ENCODE results near the gene TPTE.
"Not testable (repeated sequence)": the region's sequence is repeated elsewhere in the genome, so short reads cannot be mapped to it uniquely, and the experiment has no call there.

DNA sequence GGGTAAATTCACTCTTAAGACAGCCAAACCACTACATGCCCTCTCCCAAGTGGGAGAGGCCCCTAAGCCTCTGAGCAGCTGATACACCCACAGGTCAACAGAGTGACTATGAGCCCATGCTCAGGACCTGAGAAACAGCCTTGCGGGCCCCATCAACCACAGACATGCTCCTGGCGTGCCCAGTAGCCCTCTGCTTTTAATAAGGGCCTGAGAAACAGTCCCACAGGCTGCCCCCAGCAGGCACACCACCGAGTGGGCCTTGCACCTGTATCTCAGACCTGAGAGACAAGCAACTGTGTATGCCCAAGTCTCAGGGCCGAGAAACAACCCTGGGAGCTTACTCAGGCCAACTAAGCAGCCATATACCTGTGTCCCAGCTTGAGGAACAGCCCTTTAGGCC is 26.5 kb downstream of the TPTE start:
- TF ChIP-seq, protein P1, sequence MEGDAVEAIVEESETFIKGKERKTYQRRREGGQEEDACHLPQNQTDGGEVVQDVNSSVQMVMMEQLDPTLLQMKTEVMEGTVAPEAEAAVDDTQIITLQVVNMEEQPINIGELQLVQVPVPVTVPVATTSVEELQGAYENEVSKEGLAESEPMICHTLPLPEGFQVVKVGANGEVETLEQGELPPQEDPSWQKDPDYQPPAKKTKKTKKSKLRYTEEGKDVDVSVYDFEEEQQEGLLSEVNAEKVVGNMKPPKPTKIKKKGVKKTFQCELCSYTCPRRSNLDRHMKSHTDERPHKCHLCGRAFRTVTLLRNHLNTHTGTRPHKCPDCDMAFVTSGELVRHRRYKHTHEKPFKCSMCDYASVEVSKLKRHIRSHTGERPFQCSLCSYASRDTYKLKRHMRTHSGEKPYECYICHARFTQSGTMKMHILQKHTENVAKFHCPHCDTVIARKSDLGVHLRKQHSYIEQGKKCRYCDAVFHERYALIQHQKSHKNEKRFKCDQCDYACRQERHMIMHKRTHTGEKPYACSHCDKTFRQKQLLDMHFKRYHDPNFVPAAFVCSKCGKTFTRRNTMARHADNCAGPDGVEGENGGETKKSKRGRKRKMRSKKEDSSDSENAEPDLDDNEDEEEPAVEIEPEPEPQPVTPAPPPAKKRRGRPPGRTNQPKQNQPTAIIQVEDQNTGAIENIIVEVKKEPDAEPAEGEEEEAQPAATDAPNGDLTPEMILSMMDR (IDR thresholded peaks at IDR 0.05): not testable (repeated sequence)
- not testable (repeated sequence) for TF ChIP-seq POLR2A (IDR thresholded peaks at IDR 0.05)

All from uterus (tissue), 2 donors.